Fibroblast of lung (primary cell): ENCODE results near the gene HSPBAP1. TPM values are rescaled to one million over a fixed set of nuclear protein-coding genes. Genes with fewer than 3 reads are reported as not detected.

Source experiments
- DNase-seq, 2 donors: peaks; one replicate each; pipeline versions ENCODE4 v3.0.0 to v3.0.0-alpha.2; 2010; ENCODE audit warnings: low read depth in 2 of 2
- H2AFZ ChIP-seq: 2 replicates; pipeline ENCODE4 v1.5.1; 2012; ENCODE audit warnings: low read length, control low read depth, inconsistent platforms
- H3K27ac ChIP-seq: 2 replicates; pipeline ENCODE4 v1.5.1; 2011; ENCODE audit warnings: low read length, control low read depth; ENCODE audit not compliant: insufficient read depth
- H3K27me3 ChIP-seq: 2 replicates; pipeline ENCODE4 v1.5.1; 2011; ENCODE audit warnings: mild to moderate bottlenecking, low read length; ENCODE audit not compliant: control insufficient read depth, insufficient read depth
- H3K36me3 ChIP-seq: 2 replicates; pipeline ENCODE4 v1.5.1; 2011; ENCODE audit warnings: low read length; ENCODE audit not compliant: control insufficient read depth, insufficient read depth
- H3K4me1 ChIP-seq: 2 replicates; pipeline ENCODE4 v1.5.1; 2011; ENCODE audit warnings: low read length; ENCODE audit not compliant: control insufficient read depth, insufficient read depth; ENCODE audit errors: extremely low read depth
- H3K4me2 ChIP-seq: 2 replicates; pipeline ENCODE4 v1.5.1; 2011; ENCODE audit warnings: low read length, control low read depth; ENCODE audit not compliant: insufficient read depth; ENCODE audit errors: extremely low read depth
- H3K4me3 ChIP-seq, 4 experiments: fragments of 200-600 bp in 1 of 4; sonication (generic) in 1 of 4; replicated peaks in 1 of 4; 2 replicates each; pipeline ENCODE4 v1.5.1; 2011 to 2016; ENCODE audit warnings: low read length in 4 of 4, low read depth in 3 of 4, mild to moderate bottlenecking in 3 of 4, control low read depth in 2 of 4, inconsistent platforms in 1 of 4, mixed read lengths in 1 of 4; ENCODE audit not compliant: insufficient read depth in 1 of 4; ENCODE audit errors: control extremely low read depth in 1 of 4
- H3K79me2 ChIP-seq: 2 replicates; pipeline ENCODE4 v1.5.1; 2012; ENCODE audit warnings: mild to moderate bottlenecking, low read length, inconsistent platforms; ENCODE audit not compliant: control insufficient read depth, insufficient read depth
- H3K9ac ChIP-seq: 2 replicates; pipeline ENCODE4 v1.5.1; 2011; ENCODE audit warnings: mild to moderate bottlenecking, low read length, control low read depth; ENCODE audit not compliant: insufficient read depth
- H3K9me3 ChIP-seq: 2 replicates; pipeline ENCODE4 v1.5.1; 2012; ENCODE audit warnings: low read depth, low read length; ENCODE audit not compliant: control insufficient read depth, insufficient read depth
- H4K20me1 ChIP-seq: 2 replicates; pipeline ENCODE4 v1.5.1; 2011; ENCODE audit warnings: low read length; ENCODE audit not compliant: control insufficient read depth, insufficient read depth; ENCODE audit errors: extremely low read depth
- EZH2 ChIP-seq: IDR thresholded peaks from 2 replicates; pipeline ENCODE4 v1.5.1; 2012; ENCODE audit warnings: low read length, control low read depth, mild to moderate bottlenecking; ENCODE audit errors: missing control alignments
- polyA plus RNA-seq, 2 donors: library from polyadenylated mRNA; depleted of rRNA in 1 of 2; stranded (reverse) in 1 of 2; unstranded in 1 of 2; fragments of >200 nt; gene quantifications; 2 replicates each; pipeline ENCODE4 v1.2.1, GENCODE V29; 2011 to 2012; ENCODE audit warnings: missing spikeins in 1 of 2
- total RNA-seq: library from RNA; depleted of rRNA; stranded (reverse); fragments of >200 nt; gene quantifications from 2 replicates; pipeline ENCODE4 v1.2.1, GENCODE V29; 2014
- TF ChIP-seq, protein P1 (sequence below), 2 donors: IDR thresholded peaks in 1 of 2; conservative IDR thresholded peaks in 1 of 2; 1 replicate in 1 of 2; 2 replicates in 1 of 2; pipeline ENCODE4 v1.5.1; 2011 to 2012; ENCODE audit warnings: low read length in 2 of 2, control low read depth in 1 of 2, inconsistent platforms in 1 of 2, low read depth in 1 of 2, mild to moderate bottlenecking in 1 of 2

HSPBAP1 gene
- total and polyA plus RNA-seq, 2 donors (not counting 1 experiment from before 2014, with no cell fraction given), result 5.2 to 12.4 TPM

DNA sequence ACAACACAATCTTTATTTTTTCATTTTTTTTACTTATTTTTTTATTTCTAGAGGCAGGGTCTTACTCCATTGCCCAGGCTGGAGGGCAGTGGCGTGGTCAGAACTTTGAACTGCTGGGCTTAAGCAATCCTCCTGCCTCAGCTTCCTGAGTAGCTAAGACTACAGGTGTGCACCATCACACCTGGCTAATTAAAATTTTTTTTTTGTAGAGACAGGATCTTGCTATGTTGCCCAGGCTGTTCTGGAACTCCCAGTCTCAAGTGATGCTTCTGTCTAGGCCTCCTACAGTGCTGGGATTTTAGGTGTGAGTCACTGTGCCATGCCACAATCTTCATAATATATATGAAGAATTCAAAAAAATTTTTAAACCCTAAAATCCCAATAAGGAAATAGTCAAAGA lies 20.8 kb downstream of the HSPBAP1 start:
- no peak overlapping the region for H3K27ac ChIP-seq
- H3K36me3 ChIP-seq, result no peaks in the 10 kb centered on the region
- H2AFZ ChIP-seq, result no peak overlapping the region
- no peaks in the 10 kb centered on the region for H3K4me1 ChIP-seq
- no peaks in the 10 kb centered on the region for H3K79me2 ChIP-seq
- no peak overlapping the region for H3K4me3 ChIP-seq
- H3K4me2 ChIP-seq, result no peak overlapping the region
- H4K20me1 ChIP-seq, result no peaks in the 10 kb centered on the region
- H3K9me3 ChIP-seq, result no peaks in the 10 kb centered on the region
- no peak for TF ChIP-seq EZH2
- TF ChIP-seq, protein P1, sequence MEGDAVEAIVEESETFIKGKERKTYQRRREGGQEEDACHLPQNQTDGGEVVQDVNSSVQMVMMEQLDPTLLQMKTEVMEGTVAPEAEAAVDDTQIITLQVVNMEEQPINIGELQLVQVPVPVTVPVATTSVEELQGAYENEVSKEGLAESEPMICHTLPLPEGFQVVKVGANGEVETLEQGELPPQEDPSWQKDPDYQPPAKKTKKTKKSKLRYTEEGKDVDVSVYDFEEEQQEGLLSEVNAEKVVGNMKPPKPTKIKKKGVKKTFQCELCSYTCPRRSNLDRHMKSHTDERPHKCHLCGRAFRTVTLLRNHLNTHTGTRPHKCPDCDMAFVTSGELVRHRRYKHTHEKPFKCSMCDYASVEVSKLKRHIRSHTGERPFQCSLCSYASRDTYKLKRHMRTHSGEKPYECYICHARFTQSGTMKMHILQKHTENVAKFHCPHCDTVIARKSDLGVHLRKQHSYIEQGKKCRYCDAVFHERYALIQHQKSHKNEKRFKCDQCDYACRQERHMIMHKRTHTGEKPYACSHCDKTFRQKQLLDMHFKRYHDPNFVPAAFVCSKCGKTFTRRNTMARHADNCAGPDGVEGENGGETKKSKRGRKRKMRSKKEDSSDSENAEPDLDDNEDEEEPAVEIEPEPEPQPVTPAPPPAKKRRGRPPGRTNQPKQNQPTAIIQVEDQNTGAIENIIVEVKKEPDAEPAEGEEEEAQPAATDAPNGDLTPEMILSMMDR (conservative IDR thresholded peaks at IDR 0.05 in 1 of 2, IDR thresholded peaks at IDR 0.05 in 1 of 2; ENCODE audit: low read depth in 1 of 2, low read length in 2 of 2), result no peak
- no peak overlapping the region for H3K9ac ChIP-seq
- no peak for DNase-seq
- H3K27me3 ChIP-seq, result no peaks in the 10 kb centered on the region

DNA sequence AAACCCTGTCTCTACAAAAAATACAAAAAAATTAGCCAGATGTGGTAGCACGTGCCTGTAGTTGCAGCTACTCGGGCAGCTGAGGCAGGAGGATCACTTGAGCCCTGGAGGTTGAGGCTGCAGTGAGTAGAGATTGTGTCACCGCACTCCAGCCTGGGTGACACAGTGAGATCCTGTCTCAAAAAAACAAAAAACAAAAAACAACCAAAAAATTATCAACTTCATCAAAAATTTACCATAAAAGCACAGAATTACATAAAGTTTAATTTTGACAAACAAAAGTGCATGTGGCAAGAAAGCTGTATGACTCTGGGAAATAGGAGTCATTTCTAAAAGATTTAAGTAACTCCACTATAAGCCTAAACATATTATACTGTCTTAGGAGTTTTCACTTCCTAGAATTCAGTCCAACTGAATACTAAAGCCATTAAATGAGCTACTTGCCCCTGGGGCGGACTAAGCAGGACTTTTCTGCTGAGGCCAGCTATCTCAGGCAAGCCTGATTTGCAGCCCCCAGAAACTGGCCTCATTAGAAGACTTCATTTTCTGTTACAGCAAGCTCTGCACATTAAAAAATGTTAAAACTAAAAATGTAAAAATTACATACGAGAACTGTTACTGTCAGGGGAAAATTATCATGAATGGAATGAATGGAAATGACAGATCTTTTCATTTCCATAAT lies 23.0 kb downstream of the HSPBAP1 start:
- H3K4me2 ChIP-seq, result no peak overlapping the region
- no peak for DNase-seq
- H3K36me3 ChIP-seq, result no peaks in the 10 kb centered on the region
- TF ChIP-seq, protein P1 (conservative IDR thresholded peaks at IDR 0.05 in 1 of 2, IDR thresholded peaks at IDR 0.05 in 1 of 2; ENCODE audit: low read depth in 1 of 2, low read length in 2 of 2), result no peak
- TF ChIP-seq EZH2, result no peak
- no peak overlapping the region for H3K27ac ChIP-seq
- H3K4me3 ChIP-seq, result no peak overlapping the region
- no peaks in the 10 kb centered on the region for H4K20me1 ChIP-seq
- no peaks in the 10 kb centered on the region for H3K79me2 ChIP-seq
- no peaks in the 10 kb centered on the region for H3K9me3 ChIP-seq
- no peak overlapping the region for H2AFZ ChIP-seq
- no peaks in the 10 kb centered on the region for H3K4me1 ChIP-seq
- H3K9ac ChIP-seq, result no peak overlapping the region
- H3K27me3 ChIP-seq, result no peaks in the 10 kb centered on the region

DNA sequence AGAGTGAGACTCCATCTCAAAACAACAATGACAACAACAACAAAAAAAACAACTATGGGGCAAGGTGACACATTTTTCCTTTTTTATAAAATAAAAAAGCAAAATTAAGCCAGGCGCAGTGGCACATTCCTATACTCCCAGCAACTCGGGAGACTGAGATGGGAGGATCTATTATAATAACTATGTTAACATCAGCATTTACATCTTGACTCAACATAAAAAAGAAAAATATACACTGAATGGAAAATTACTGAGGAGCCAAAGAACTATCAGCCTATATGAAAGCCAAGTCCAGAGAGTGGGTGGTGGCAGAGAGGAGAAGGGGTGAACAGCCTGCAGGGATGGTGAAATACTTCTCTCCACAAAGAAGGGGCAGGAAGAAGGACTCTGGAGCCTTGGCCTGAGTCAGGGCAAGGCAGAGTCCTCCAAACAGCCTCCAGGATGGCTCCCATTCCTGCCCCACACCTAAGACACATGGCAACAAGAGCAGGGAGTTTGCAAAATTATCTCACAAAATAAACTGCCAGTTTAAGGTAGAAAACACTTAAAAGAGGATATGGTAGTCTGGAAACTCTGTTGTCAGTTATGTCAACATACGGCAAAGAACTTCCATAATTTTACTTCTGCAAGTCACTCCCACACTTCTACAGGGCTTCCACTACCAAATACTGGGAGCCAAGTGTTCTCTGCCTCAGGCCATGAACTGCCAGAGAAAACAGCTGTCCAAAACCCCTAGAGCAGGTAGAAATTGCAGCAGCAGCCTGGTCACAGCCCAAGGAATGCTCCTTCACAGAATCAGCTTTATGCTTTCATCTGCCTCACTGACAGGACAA lies 25.9 kb downstream of the HSPBAP1 start:
- Histone ChIP-seq H4K20me1 (no peaks in the 10 kb centered on the region), H2AFZ (no peak overlapping the region), H3K9ac (no peak overlapping the region), H3K36me3 (no peaks in the 10 kb centered on the region), H3K4me1 (no peaks in the 10 kb centered on the region), H3K4me3 (no peak overlapping the region), H3K4me2 (no peak overlapping the region), H3K79me2 (no peaks in the 10 kb centered on the region), H3K27me3 (no peaks in the 10 kb centered on the region), H3K9me3 (no peaks in the 10 kb centered on the region), H3K27ac (no peak overlapping the region)
- TF ChIP-seq, protein P1 (conservative IDR thresholded peaks at IDR 0.05 in 1 of 2, IDR thresholded peaks at IDR 0.05 in 1 of 2; ENCODE audit: low read depth in 1 of 2, low read length in 2 of 2), result no peak
- TF ChIP-seq EZH2, result no peak
- DNase-seq, result no peak
